Natural killer cell treated with Interleukin-12 subunit alpha and Interleukin-12 subunit beta and Interleukin-15 and Interleukin-18, amount 100 ng/mL, for 72 hours (primary cell): ENCODE data around the gene ARFGAP1. TPM values are rescaled to one million over a fixed set of nuclear protein-coding genes. Genes with fewer than 3 reads are reported as not detected.

Experiments used
- ATAC-seq, 2 donors: fragments of 150-1000 bp; cut with Tn5 transposase in 1 of 2; sonication (Bioruptor Pico), chemical (Tn5 transposase) in 1 of 2; 2 replicates each; pipeline ENCODE4 v1.10.0; 2021
- DNase-seq: peaks from one replicate; pipeline ENCODE4 v3.0.0; 2022; ENCODE audit warnings: low spot score
- H3K27ac Mint-ChIP-seq, 2 donors: 1 replicate in 1 of 2; 2 replicates in 1 of 2; pipeline ENCODE4 v1.8.0; 2022; ENCODE audit warnings: mixed read lengths in 2 of 2, mild to moderate bottlenecking in 1 of 2, moderate library complexity in 1 of 2
- H3K27me3 Mint-ChIP-seq, 2 donors: 1 replicate in 1 of 2; 2 replicates in 1 of 2; pipeline ENCODE4 v1.8.0; 2022; ENCODE audit warnings: mixed read lengths in 2 of 2
- H3K36me3 Mint-ChIP-seq: one replicate; pipeline ENCODE4 v1.8.0; 2022; ENCODE audit warnings: mixed read lengths
- H3K4me1 Mint-ChIP-seq, 2 donors: 1 replicate in 1 of 2; 2 replicates in 1 of 2; pipeline ENCODE4 v1.8.0; 2022; ENCODE audit warnings: low read depth in 2 of 2, mixed read lengths in 2 of 2, mild to moderate bottlenecking in 1 of 2
- H3K4me3 Mint-ChIP-seq: one replicate; pipeline ENCODE4 v1.8.0; 2022; ENCODE audit warnings: mixed read lengths
- H3K9me3 Mint-ChIP-seq: 2 replicates; pipeline ENCODE4 v1.8.0; 2022; ENCODE audit warnings: mixed read lengths
- total RNA-seq, 2 donors: library from RNA; stranded (reverse); gene quantifications; one replicate each; pipeline ENCODE4 v1.2.3, GENCODE V29; 2022

Gene ARFGAP1
- total RNA-seq, 2 donors from 2014 or later, result 87.2 to 144 TPM

DNA sequence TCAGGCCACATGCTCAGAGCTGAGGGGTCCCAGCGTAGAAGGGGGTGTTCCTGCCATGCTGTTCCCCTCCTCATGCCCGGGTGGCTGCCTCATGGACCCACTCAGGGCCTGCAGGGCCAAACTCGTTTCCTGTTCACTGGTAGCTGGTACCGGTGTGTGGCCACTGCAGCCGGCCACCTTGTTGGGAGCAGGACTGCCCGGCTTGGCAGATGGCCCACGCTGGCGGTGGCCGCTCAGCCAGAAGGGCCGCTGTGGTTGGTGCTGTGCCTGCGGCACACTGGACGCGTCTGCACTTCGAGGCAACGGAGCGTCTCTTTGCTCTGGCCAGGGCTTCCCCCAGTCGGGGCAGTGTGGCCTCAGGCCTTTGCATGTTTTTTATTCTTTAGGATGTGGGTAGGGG, 10.3 kb downstream of the ARFGAP1 start:
- Mint-ChIP-seq H3K36me3 (no peaks in the 10 kb centered on the region), H3K4me3 (no peak overlapping the region), H3K9me3 (no peaks in the 10 kb centered on the region), H3K27ac (no peak overlapping the region), H3K4me1 (no peaks in the 10 kb centered on the region), H3K27me3 (no peaks in the 10 kb centered on the region)
- no peak for ATAC-seq
- DNase-seq, result no peak

- Mint-ChIP-seq H3K4me1 (no peaks in the 10 kb centered on the region), H3K4me3 (no peak overlapping the region), H3K9me3 (no peaks in the 10 kb centered on the region), H3K27ac (no peak overlapping the region), H3K27me3 (no peaks in the 10 kb centered on the region), H3K36me3 (no peaks in the 10 kb centered on the region)
- ATAC-seq, result no peak
- no peak for DNase-seq
Measured at GRCh38 chr20:63283397-63284082, 10.9 kb downstream of the ARFGAP1 start.

DNA sequence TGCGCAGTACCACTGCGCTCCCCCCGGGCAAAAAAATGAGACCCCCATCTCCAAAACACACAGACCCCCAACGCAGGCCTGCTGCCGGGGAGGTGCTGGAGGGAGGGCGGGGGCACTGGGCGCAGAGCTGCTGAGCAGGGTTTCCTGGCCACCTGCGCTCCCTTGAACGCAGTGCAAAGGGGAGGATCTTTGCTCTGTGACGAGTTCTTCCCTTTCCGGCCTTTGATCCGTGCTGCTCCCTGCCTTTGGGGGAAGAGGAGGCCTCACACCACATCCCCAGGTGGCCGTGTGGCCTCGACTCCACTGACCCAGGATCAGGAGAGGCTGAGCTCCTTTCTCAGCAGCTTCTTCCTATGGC, 11.4 kb downstream of the ARFGAP1 start:
- H3K27ac Mint-ChIP-seq, result no peak overlapping the region
- no peaks in the 10 kb centered on the region for H3K4me1 Mint-ChIP-seq
- H3K4me3 Mint-ChIP-seq, result no peak overlapping the region
- H3K9me3 Mint-ChIP-seq, result no peaks in the 10 kb centered on the region
- no peaks in the 10 kb centered on the region for H3K36me3 Mint-ChIP-seq
- H3K27me3 Mint-ChIP-seq, result no peaks in the 10 kb centered on the region
- ATAC-seq, result no peak
- DNase-seq, result no peak

DNA sequence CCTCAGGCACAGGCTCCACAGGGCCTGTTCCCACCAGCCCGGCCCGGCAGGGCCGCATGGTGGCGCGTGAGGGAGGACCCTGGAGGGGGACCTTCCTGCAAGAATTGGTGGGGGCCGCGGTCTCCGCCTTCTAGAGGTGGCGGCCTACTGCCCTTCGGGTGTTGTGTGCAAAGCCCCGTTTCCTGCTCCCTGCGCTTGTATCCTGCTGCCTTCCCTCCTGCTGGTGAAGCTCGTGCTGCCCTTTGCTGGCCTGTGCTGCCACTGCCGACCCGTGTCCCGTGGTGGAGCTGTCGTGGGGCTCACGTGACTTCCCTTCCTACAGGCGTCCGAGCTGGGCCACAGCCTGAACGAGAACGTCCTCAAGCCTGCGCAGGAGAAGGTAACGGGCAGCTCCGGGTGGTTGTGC, 11.9 kb downstream of the ARFGAP1 start:
- DNase-seq, result no peak
- Mint-ChIP-seq H3K27ac (no peak overlapping the region), H3K9me3 (no peaks in the 10 kb centered on the region), H3K36me3 (no peaks in the 10 kb centered on the region), H3K27me3 (no peaks in the 10 kb centered on the region), H3K4me1 (no peaks in the 10 kb centered on the region), H3K4me3 (no peak overlapping the region)
- no peak for ATAC-seq

GRCh38 chr20:63284981-63285524, 12.4 kb downstream of the ARFGAP1 start:
- Mint-ChIP-seq H3K4me3 (no peak overlapping the region), H3K27ac (no peak overlapping the region), H3K27me3 (no peaks in the 10 kb centered on the region), H3K36me3 (no peaks in the 10 kb centered on the region), H3K9me3 (no peaks in the 10 kb centered on the region), H3K4me1 (no peaks in the 10 kb centered on the region)
- DNase-seq, result no peak
- no peak for ATAC-seq

DNA sequence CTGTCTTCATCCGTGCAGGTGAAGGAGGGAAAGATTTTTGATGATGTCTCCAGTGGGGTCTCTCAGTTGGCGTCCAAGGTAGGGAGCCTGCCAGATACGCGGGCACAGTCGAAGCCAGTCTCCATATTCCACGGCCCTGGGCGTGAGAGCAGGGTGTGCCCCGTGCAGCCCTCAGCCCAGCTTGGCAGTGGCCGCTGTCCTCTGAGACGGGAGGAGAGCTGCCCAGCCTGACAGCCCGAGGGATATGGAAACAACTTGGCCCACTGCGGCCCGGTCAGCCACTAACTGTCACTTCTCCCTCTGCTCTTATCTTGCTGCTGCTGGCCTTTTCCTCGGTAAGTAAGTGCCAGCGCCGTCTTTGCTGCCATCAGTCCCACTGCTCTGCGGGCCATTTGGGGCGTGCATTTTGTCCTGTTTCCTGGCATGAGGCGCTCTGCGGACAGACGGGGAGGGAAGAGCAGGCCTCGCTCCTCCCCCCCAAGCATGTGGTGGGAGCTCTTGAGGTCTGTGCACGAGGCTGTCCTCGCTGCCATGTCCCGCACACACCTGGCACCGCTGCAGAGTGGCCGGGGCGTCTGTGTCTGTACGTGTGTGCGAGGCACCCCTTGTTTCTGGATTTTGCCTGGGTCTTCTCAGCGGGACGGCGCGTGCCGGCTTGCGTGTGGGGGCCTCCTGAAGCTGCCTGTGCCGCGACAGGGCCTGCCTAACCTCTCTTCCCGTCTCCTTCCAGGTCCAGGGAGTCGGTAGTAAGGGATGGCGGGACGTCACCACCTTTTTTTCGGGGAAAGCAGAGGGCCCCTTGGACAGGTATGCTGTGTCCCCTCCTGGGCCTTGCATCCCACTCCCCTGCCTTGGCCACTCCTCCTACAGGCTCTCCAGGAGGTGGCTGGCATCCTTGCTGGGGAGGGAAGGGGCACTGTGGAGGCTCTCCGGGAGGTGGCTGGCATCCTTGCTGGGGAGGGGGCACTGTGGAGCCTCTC, 13.3 kb downstream of the ARFGAP1 start:
- H3K4me3 Mint-ChIP-seq, result no peak overlapping the region
- DNase-seq (no peak), ATAC-seq (no peak)
- H3K27ac Mint-ChIP-seq, result no peak overlapping the region
- no peaks in the 10 kb centered on the region for H3K27me3 Mint-ChIP-seq
- H3K36me3 Mint-ChIP-seq, result no peaks in the 10 kb centered on the region
- no peaks in the 10 kb centered on the region for H3K4me1 Mint-ChIP-seq
- no peaks in the 10 kb centered on the region for H3K9me3 Mint-ChIP-seq

- Mint-ChIP-seq H3K4me1 (no peaks in the 10 kb centered on the region), H3K36me3 (no peaks in the 10 kb centered on the region), H3K27me3 (no peaks in the 10 kb centered on the region), H3K27ac (no peak overlapping the region), H3K9me3 (no peaks in the 10 kb centered on the region), H3K4me3 (no peak overlapping the region)
- ATAC-seq (no peak), DNase-seq (no peak)
Measured at GRCh38 chr20:63286781-63287696, 14.4 kb downstream of the ARFGAP1 start.

GRCh38 chr20:63287697-63288580, 15.3 kb downstream of the ARFGAP1 start:
- Mint-ChIP-seq H3K4me1 (no peaks in the 10 kb centered on the region), H3K36me3 (no peaks in the 10 kb centered on the region), H3K4me3 (no peak overlapping the region), H3K27ac (no peak overlapping the region), H3K9me3 (no peaks in the 10 kb centered on the region), H3K27me3 (no peaks in the 10 kb centered on the region)
- ATAC-seq (no peak), DNase-seq (no peak)

GRCh38 chr20:63288581-63289251, 16.1 kb downstream of the ARFGAP1 start:
- ATAC-seq (no peak), DNase-seq (no peak)
- H3K4me1 Mint-ChIP-seq, result no peaks in the 10 kb centered on the region
- H3K4me3 Mint-ChIP-seq, result no peak overlapping the region
- H3K9me3 Mint-ChIP-seq, result no peaks in the 10 kb centered on the region
- H3K27ac Mint-ChIP-seq, result no peak overlapping the region
- H3K27me3 Mint-ChIP-seq, result no peaks in the 10 kb centered on the region
- H3K36me3 Mint-ChIP-seq, result no peaks in the 10 kb centered on the region

DNA sequence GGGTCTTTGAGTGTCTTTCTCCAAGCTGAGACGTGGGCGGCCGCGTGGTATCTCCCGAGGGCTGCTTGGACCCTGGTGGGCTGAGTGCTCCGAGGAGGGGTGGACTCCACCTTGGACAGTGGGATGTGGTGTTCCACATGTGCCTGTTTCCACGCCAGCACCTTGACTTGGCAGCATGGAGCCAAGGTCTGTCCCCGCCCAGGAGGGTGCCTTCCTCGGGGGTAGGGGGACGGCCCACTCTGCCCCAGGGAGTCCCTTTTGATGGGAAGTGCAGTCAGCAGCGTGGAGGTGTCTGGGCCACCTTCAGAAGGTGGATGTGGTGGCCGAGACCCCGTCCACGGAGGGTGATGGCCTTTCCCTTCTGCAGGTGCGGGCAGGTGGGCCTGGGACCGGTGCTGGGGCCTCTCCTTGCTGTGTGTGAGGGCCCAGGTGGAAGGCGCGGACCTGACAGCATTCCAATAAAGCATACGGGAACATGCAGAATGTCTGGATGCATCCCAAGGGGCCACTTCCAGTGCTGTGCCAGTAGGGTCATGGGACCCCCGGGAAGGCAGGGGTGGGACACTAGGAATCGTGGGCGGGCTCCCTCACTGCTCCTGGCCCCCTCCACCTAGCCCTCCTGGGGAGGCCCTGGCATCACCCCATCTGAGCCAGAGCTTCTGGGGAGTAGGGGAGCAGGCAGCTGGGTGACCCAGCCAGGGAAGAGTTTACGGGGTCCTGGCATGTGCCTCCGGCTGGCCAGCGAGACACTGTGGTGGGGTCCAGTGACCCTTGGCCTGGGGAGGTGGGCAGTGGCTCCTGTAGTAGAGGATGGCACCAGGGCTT, 16.9 kb downstream of the ARFGAP1 start:
- Mint-ChIP-seq H3K4me3 (no peak overlapping the region), H3K9me3 (no peaks in the 10 kb centered on the region), H3K4me1 (no peaks in the 10 kb centered on the region), H3K36me3 (no peaks in the 10 kb centered on the region), H3K27me3 (no peaks in the 10 kb centered on the region), H3K27ac (no peak overlapping the region)
- ATAC-seq (no peak), DNase-seq (no peak)

GRCh38 chr20:63290136-63290676, 17.6 kb downstream of the ARFGAP1 start:
- DNase-seq, result no peak
- H3K27me3 Mint-ChIP-seq, result peaks cover 0 to 1% of the 10 kb centered on the region in 2 donors
- no peaks in the 10 kb centered on the region for H3K9me3 Mint-ChIP-seq

More at GRCh38 chr20:63290136-63290676, 17.6 kb downstream of the ARFGAP1 start:
- Mint-ChIP-seq H3K4me3 (no peak overlapping the region), H3K4me1 (no peaks in the 10 kb centered on the region), H3K36me3 (no peaks in the 10 kb centered on the region), H3K27ac (no peak overlapping the region)
- ATAC-seq, result no peak
